NCI-H146 treated with DMSO at 0.1 percent for 48 hours (cell line): ENCODE data around the gene MT1M.
"Not testable (repeated sequence)": the region's sequence is repeated elsewhere in the genome, so short reads cannot be mapped to it uniquely, and the experiment has no call there.

Source experiments
- DNase-seq: peaks from one replicate; lab custom pipeline; 2025; ENCODE audit not compliant: unreplicated experiment; lab: John Stamatoyannopoulos, UW

Gene MT1M

DNA sequence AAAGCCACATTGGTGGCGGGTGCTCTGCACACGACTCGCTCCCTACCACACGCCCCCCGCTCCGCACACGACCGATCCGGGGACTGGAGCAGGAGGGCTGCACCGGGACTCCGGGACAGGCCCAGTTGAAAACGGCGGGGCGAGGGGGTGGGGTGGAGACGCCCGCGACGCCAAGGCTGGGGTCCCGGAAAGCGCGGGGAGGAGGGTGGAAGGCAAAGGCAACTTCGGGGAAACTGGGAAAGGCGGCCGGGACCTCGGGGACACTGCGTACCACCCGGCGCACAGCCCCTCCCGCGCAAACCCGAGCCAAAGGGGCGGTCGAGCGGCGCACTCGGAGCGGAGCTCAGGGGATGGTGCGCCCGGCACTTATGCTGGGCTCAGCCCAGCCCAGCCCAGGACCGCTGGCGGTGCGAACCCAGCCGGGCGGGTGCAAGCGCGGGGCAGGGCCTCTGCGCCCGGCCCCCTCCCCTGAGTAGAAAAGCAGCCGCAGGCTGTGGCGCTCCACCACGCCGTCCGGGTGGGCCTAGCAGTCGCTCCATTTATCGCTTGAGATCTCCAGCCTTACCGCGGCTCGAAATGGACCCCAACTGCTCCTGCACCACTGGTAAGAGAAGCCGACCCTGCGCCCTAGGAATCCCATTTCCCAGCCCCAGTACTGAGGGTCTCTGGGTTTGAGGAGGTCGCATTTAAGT lies at the start of gene MT1M:
TSS of gene MT1M (plus strand) at position 504 of the 692 bp plus-strand sequence. CDS start at position 577, 73 bp downstream.
- DNase-seq, result no peak

DNA sequence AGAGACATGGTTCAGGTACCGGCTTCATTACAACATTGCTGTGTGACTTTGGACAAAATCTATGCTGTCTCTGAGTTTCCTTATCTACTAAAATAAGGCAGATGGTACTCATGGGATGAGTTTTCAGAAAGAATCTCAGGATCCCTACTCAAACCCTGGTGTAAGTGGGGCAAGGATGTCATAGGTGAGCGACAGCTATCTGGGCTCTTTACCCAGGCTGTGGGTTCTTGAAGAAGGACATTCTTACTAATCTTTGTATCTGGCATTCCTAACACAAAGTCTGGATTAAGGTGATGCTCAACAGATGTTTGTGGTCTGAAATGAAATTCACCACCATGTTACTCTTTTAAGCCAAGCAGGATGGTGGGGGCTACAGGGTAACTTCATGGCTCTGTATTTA lies 49.5 kb upstream of the MT1M start:
- DNase-seq, result not testable (repeated sequence)

DNA sequence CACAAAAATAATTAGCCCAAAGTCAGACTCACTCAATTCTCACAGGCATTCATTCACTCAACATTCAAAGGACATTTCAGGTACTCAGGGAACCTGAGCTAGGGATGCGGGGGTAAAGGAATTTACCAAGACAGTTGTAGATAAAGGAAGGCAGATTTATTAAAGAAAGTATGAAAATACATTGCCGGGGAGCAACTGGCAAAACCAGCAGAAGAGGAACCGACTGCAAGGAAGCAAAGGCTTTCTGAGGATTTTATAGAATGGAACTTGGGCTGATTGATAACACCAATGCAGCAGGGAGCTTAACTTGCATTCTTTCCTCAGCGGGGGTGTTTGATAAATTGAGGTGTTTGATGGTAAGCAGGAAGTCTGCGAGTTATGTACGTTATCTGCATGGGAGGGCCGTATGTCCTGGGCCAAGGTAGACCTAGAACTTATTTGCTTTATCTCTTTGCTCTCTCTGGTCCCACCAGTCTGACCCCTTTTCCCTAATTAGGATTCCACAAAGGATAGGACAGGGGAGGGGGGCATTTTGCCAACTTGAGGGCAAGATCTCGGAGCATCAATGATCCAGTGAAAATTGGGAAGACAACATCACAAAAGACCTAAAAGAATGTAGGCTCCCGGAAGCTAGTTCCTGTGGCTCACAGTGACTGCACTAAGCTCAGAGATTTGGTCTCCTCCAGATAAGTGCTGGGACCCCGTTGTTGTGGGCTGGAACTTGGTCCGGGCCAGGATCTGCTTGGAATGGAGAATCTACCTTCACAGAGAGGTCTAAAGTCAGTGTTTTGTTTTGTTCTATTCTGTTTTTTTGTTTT lies 48.9 kb upstream of the MT1M start:
- DNase-seq, result no peak

DNA sequence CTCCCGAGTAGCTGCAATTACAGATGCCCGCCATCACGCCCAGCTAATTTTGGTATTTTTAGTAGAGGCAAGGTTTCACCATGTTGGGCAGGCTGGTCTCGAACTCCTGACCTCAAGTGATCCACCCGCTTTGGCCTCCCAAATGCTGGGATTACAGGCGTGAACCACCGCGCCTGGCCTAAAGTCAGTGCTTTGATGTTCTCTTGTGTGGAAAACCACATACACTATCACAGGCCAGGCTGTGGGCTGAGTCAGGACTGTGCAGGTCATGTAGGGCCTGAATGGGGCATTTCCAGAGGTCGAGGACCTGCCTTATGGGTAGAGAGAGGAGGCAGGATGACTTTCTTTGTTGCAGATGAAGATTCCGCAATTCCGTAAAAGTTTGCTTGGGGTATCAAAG lies 48.2 kb upstream of the MT1M start:
- no peak for DNase-seq

DNA sequence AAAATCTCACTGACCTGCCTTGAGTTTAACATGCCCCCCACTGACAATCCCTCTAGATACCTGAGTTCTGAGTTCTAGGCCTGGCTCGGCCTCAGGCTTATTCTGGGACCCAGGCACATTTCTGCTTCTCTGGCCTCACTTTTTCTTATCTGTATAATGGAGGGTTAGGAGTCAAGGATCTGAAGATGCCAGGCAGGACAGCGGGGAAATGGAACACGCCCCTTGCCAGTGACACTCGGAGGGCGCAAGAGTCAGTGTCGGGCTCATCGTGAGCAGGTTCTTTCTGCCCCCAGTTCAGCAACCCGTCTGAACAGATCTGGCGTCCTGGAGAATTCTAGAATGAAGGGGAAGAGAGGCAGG lies 43.7 kb upstream of the MT1M start:
- DNase-seq, result no peak

DNA sequence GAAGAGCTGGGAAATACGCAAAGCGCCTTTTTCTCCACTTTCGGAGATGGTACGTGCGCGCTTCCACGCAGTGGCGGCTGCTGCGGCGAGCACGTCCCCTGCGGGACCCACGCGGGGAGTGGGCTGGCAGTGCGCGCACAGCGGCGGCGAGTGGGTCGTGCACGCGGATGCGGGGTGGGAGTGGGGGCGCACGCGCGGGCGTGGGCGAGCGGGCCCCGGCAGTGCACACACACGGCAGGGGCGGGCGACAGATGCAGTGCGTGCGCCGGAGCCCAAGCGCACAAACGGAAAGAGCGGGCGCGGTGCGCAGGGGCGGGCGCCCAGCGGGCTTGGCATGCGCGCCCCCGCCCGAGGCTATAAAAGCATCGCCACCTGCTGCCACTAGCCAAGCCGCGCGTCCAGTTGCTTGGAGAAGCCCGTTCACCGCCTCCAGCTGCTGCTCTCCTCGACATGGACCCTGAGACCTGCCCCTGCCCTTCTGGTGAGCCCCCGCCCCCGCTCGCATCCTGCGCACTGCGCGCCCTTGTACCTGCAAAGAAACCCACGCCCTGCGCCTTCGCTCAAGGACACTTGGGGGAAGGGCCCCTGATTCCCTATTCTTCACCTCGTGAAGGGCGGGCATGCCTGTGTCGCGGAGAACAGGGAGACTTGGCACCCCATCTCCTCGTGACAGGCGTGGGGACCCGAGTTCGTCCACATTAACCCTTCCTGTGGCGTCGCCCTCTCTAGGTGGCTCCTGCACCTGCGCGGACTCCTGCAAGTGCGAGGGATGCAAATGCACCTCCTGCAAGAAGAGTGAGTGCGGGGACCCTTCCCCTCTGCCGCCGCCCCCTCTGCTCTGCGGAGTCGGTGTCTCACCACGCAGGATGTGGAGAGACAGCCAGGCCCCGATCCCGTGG lies 43.1 kb upstream of the MT1M start, which contains the start of gene MT3:
TSS of gene MT3 (plus strand) at position 388 of the 899 bp plus-strand sequence. CDS start at position 451, 63 bp downstream.
- DNase-seq, result peak; percentile 28

DNA sequence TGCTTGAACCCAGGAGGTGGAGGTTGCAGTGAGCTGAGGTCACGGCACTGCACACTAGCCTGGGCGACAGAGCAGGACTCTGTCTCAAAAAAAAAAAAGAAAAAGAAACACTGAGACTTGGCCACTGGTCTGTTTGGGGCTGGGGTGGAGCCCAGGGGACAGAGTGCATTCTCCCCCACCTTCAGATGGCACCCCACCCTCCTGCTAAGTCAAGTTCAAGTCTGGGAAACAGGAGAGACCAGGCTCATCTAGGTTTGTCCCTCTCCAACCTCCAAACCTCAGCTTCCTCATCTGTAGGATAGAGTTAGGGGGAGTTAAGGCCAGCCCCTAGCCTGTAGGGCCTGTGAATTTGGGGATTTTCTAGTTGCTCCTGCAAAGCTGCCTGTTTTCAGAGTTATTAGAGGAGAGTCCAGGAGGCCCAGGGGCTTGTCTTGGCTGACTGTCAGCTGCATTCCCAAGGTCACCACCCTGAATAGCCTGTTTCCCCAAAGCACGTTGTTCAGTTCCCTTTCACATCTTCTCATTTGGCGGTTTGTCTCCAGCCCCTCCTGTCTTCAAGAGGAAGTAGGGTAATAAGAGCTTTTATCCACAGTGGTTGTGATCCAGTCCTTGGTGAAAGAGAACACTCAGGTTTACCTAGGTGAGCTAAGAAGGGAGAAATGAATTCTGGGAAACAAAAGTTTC lies 40.9 kb upstream of the MT1M start:
- DNase-seq, result no peak

DNA sequence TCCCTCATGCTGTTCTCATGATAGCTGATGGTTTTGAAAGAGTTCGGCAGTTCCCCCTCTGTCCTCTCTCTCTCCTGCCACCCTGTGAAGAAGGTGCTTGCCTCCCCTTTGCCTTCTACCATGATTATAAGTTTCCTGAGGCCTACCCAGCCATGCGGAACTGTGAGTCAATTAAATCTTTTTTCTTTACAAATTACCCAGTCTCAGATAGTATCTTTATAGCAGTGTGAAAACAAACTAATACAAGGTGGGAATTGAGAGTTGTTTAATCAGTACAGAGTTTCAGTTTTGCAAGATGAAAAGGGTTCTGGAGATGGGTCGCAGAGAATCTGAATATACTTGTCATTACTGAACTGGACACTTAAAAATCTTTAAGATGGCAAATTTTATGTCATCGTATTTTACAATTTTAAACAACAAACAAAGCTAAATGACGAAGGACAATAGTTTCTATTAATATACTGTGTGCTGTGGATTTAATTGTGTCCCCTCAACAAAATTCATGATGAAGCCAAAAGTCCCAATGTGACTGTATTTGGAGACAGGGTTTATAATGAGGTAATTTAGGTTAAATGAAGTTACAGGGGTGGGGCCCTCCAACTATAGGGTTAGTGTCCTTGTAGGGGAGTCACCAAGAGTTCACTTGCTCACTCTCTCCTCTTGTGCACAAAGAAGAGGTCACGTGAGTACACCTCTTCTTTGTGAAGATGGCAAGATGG lies 38.7 kb upstream of the MT1M start:
- DNase-seq, result no peak

DNA sequence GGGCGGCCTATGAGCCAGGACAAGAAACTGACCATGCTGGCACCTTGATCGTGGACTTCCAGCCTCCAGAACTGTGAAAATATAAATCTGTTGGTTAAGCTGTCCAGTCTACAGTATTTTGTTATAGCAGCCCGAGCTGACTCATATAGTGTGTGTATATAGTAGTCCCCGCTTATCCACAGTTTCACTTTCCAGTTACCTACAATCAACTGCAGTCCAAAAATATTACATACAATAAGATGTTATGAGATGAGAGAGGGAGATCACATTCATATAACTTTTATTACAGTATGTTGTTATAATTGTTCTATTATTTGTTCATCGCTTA lies 38.2 kb upstream of the MT1M start:
- no peak for DNase-seq

DNA sequence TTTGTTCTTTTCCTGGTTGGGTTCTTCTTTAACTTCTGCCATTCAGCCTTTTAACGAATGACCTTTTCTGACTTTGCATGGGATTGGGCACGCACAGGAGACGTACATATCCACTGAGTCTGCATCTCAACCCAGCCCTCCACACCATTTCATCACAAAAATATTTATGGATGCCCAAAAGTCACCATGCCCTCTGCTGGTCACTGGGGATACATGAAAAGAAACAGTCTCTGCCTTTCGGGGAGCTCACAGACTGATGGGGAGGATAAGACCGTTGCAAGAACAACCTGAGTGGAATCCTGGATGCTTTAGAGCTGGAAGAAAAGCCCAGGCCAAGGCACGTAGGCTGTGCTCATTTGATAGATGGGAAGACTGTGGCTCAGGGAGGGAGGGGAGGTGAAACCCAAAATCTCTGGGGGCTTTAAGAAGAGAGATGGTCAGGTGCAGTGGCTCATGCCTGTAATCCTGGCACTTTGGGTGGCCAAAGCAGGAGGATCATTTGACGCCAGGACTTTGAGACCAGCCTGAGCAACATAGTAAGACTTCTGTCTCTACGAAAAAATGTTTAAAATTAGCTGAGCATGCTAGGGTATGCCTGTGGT lies 32.0 kb upstream of the MT1M start:
- DNase-seq, result peak; percentile 17

DNA sequence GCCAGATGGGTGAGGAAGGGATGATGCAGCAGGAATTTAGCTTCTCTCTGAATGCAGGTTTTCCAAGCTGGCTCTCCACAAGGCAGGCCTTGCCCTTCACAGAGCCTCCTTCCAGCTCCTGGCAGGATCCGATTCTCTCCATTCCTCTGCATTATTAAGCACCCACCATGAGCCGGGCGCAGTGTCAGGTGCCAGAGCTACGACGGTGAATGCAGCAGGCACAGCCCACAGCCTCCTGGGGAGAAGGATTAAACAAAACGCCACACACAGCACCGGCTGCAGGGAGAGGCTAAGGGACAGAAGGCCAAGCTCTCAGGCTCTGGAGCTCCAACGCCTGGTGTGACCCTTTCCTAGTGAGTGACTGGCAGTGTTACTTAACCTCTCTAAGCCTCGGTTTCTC lies 31.1 kb upstream of the MT1M start:
- DNase-seq, result peak; percentile 7

DNA sequence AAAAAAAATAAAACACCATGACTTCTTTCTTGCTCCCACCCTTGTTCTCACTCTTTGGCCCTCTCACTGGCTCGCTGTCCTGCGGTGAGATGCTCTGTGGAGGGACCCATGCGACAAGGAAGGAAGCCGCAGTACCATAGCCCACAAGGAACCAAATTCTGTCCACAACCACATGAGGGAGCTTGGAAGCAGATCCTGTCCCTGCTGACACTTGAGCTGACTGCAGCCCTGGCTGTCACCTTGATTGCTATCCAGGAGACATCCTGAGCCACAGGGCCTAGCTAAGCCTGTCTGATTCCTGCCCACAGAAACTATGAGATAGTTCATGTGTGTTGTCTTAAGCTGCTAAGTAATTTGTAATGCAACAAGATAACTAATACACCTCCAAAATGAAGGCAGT lies 28.9 kb upstream of the MT1M start:
- DNase-seq, result peak; percentile 7

DNA sequence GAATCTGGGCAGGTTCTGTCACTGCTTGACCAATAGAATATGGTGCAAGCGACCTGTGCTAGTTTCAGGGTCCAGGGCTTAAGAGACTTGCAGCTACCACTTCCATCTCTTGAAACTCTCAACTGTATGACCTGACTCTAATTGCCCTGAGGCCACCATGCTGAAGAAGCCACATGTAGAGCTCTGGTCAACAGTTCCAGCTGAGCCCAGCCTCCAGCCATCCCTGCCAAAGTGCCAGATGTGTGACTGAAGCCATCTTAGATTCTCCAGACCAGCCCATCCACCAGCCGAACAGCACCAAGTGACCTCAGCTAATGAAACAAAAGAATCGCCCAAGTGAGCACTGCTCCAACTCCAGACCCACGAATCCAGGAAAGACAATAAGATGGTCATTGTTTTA lies 27.5 kb upstream of the MT1M start:
- DNase-seq, result no peak

DNA sequence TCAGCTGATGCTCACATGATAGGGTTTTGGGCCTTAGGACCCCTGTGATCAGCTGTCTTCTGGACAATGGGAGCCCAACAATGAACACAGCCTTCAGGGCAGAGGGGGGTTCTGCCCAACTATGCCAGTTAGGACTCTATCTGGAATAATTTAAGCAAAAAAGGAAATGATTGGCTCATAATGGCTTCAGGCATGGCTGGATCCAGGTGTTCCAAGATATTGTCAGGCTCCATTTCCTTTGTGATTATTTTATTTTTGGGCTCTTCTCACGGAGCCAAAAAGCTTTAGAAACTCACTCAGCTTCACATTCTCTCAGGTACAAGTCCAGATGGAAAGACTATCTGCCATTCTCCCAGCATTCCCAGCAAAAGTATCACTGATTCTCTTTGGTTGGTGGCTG lies 27.0 kb upstream of the MT1M start:
- no peak for DNase-seq

DNA sequence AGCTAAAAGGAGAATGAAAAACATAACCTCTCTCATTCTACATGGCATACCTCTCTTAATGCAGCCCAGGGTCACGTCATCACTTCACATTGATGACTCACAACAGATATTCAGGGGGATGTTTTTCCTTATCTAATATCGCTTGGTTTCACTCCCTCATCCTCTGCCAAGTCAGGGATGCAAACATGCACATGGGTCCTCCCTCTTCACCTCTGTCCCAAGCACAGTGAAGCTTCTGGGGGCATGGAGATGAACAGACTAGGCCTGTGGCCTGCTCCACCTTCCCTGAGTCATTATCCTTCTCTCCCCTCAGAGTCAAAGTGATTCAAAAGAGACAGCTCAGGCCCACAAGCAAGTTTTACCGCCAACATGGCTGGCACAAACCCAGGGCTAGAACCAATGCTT lies 26.4 kb upstream of the MT1M start:
- DNase-seq, result no peak

DNA sequence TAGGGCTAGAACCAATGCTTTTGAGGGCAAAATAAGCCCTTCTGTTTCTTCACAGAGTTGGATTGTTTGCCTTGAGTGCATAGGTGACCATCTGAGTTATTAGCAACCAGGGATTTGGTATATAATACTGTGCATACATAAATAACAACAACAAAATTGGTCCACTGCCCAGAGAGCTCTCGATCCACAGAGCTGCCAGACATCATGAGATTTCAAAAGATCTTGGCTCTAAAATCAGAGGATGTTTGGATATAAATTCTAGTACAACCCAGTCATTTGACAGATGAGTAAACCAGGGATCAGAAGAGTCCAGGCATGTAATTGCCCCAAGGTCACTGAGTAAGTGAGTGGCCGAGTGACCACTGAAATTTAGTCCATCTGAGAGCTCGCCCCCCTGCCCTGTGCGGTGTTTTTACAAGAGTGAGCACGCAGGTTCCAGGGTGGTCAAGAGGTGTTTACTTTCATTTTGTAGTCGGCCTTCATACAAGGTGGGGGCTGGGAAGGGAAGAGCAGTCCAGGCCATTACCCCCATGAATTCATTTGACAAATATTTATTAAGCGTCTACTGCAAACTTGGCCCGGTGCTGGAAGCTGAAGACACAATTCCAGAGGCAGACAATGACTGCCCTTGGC lies 25.9 kb upstream of the MT1M start:
- no peak for DNase-seq

DNA sequence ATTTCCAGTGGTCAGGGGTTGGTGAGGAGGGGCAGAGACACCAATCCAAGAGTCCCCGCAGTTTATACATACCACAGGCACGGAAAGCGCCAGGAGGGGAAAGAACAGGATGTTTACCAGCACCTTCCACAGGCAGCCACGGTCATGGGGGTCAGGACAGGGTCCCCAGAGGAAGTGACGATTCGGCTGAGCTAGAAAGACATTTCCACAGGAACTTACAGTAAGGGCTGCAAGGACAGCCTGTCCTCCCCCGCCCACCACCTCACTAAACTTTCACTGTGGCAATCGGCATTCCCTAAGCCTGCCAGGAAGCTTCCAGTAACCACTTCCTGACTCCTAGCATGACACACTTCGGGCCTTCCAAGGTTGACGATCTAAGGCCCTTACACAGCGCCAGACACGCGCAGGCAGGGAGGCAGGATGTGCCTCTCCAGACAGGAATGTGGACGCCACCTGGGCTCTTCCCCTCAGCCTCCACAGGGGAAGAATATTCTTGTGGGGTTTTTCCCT lies 25.3 kb upstream of the MT1M start:
- DNase-seq, result no peak

DNA sequence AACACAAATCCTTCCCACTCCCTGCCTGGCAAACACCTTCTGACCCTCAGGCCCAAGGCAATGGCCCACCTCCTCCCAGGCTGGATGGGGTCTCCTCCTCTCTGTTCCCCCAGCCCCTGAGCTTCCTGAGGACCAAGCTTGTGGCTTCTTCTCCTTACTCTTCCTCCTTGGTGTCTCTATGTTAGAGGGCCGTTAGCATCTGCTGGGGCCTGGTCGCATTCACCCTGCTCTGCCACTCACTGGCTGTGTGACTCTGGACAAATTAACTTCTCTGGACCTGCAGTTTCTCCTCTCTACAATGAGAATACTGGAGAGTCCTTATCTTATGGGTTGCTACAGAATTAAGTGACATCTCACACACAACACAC lies 24.8 kb upstream of the MT1M start:
- no peak for DNase-seq
